GM21576 (cell line): ENCODE data around the gene PIK3CG.
"Not testable (repeated sequence)": the region's sequence is repeated elsewhere in the genome, so short reads cannot be mapped to it uniquely, and the experiment has no call there.

ENCODE experiments used
- ATAC-seq: cut with Tn5 transposase; IDR thresholded peaks from one replicate; pipeline ENCODE4 v1.9.1; 2021; ENCODE audit warnings: mild to moderate bottlenecking, moderate library complexity; ENCODE audit not compliant: unreplicated experiment

The PIK3CG gene

DNA sequence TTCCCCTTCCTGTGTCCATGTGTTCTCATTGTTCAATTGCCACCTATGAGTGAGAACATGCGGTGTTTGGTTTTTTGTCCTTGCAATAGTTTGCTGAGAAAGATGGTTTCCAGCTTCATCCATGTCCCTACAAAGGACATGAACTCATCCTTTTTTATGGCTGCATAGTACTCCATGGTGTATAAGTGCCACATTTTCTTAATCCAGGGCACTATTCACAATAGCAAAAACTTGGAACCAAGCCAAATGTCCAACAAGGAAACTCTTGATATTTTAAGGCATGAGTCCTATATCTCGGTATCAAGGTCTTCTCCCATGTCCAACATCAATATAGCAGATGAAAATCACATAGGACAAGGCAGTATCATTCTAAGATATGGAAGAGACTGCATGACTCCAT, 64.5 kb downstream of the PIK3CG start:
- not testable (repeated sequence) for ATAC-seq

DNA sequence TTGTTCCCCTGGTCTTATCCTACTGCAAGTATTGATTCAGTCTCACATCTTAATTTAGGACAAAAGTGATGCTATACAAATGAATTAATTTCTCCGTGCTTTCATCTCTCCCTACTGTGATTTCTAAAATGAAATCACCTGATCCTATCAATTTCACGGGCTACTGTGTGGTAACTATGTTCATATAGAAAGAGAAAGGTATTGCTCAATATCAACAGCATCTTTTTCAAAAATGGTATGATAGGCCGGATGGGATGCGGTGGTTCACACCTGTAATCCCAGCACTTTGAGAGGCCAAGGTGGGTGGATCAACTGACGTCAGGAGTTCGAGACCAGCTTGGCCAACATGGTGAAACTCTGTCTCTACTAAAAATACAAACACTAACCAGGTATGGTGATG, 71.2 kb downstream of the PIK3CG start:
- no peak for ATAC-seq

DNA sequence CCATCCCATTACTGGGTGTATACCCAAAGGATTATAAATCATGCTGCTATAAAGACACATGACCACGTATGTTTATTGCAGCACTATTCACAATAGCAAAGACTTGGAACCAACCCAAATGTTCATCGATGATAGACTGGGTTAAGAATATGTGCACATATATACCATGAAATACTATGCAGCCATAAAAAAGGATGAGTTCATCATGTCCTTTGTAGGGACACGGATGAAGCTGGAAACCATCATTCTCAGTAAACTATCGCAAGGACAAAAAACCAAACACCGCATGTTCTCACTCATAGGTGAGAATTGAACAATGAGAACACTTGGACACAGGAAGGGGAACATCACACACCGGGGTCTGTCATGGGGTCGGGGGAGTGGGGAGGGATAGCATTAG, 73.0 kb downstream of the PIK3CG start:
- ATAC-seq: not testable (repeated sequence)

DNA sequence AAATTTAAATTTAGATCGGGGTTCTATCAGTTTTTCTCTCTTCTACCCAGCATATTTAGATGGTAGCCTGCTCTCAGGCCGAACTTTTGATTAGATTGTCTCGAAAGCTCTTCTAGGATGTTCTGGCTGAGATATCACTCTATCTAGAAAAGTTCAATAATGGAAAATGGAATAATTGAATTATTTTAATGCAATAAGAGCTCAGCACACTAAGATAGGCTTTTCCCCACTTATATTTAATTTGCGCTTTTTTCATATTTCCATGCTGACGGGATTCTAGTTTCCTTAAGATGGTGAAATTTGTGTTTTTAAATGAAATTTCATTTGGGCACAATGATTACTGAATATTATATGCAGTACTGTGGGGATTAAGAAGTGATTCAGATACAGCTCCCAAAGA, 73.7 kb downstream of the PIK3CG start:
- no peak for ATAC-seq

DNA sequence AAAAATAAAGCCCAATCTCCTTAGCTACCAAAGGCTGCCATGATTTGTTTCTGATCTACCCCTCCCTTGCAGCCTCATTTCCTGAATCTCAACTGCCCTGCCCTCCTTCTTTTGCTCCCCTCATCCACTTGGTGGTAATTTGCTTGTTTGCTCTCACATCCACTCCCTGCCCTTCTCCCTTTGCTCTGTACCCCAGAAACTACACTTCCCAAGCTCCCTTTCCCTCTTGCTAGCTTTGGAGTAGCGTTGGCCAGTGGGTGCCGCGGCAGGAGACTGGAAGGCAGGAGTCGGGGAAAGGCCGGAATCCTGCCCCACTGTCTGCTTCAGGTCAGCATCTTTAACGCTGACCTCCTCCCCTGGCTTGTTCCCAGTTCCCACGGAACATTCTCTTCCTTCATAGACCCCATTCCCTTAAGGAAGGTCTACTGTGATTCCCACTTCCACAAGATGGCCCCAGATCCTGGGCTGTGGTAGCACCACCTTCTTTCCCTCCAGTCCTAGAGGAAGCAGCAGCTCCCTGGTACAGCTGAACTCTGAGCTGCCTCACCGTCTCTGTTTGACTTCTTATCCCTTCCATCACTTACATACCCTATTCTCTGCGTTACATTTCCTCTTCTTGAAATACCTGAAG, 79.1 kb downstream of the PIK3CG start:
- no peak for ATAC-seq

DNA sequence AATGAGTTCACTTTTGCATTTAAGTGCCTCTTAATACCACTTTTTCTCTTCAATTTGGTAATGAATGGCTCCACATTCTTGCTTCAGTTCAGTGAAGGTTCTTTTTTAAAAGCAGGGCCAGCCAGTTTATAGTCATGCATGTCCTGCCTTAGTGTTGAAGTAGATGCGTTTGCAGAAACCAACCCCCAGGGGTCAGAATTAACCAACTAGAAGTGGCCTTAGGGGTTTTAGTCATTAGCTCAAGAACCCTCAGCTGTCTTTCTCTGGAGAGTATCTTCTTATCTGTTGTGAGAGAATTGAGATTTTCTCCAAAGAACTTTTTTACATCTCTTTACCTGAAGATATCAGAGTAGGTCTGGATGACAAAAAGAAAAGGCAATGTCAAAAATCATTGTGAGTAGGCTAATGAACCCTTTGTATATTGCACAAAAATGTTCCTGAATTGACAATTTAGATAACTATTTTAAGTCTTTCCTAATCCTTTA, 82.2 kb downstream of the PIK3CG start:
- peak; percentile 67 for ATAC-seq

DNA sequence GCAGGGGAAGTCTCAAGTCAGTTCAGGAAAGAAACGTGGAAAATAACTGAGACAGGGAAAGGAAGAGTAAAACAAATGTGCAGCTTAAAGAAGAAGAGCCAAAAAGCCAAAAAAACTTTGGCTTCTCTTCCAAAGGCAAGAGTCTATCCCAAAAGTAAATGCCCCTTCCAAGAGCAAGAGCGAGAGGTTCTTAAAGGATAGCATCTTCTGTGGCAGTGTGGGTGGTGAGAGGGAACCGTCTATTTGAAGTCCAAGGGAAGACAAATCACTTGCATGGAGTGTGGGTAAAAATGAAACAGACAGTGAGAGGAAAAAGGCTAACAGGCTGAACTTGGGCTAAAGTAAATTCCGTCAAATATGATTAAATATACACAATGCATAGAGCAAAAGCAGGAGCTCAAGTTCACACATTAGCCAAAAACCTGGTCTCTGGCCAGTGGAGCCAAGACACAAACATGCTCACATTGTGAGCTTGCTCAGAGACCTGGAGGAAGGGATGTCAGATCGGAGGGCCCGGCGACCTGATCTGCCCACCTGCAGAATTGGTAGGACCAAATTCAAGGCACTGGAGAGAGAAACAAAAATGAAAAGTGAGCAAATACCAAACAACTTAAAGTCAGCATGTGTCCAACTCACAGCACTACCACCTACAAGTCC, 87.0 kb downstream of the PIK3CG start:
- ATAC-seq: no peak

DNA sequence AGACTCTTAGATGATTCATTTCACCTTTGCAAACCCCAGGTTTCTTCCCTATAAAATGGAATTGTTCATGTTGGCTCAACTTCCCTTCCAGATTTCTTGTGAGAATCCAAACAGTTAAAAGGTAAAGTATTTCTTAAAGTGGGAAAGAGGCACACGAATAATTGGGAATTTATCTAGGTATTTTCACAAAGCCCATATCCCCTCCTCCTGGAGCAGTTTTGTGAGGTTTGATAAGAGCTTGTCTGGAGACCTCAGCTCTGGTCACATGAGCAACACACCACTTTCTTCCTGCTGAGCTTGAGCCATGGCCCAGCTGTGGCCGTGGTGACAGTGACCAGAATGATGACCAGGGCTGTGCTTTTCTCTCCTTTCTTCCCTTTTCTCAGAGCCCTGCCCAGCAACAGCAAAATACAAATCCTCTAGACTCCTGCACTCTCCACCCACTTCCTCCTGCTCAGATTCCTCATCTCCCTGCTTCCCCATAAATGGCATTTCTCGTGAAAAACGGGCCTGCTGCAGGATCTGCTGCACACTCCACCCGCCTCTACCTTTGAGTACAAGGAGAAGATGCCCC, 87.7 kb downstream of the PIK3CG start:
- ATAC-seq: no peak

DNA sequence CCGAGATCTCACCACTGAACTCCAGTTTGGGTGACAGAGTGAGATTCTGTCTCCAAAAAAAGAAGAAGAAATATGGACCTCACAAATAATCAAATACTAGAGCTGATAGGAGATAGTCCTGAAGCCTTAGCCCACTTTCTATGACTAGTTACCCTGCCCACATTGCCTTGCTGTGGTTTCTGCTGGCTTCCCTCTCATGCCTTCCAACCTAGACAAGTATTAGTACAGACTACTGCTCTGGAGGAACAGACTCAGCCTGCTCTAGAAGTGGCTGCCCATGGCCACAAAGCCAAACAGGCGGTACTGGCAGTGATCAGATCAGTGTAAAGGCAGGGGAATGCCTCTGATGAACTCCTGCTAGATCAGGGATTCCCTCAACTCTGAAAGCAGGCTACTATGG, 89.8 kb downstream of the PIK3CG start:
- ATAC-seq: no peak

DNA sequence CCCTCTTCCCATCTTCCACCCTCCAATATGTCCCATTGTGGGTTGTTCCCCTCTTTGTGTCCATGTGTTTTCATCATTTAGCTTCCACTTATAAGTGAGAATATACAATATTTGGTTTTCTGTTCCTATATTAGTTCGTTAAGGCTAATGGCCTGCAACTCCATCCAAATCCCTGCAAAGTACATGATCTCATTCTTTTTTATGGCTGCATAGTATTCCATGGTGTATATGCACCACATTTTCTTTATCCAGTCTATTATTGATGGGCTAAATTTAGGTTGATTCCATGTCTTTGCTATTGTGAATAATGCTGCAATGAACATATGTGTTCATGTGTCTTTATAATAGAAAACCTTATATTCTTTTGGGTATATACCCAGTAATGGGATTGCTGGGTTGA, 90.8 kb downstream of the PIK3CG start:
- ATAC-seq: not testable (repeated sequence)
